ENCODE data around the gene ECE2. TPM values are rescaled to one million over a fixed set of nuclear protein-coding genes. Genes with fewer than 3 reads are reported as not detected.

The ECE2 gene
- total RNA-seq, 2 experiments from 2014 or later = not detected

DNA sequence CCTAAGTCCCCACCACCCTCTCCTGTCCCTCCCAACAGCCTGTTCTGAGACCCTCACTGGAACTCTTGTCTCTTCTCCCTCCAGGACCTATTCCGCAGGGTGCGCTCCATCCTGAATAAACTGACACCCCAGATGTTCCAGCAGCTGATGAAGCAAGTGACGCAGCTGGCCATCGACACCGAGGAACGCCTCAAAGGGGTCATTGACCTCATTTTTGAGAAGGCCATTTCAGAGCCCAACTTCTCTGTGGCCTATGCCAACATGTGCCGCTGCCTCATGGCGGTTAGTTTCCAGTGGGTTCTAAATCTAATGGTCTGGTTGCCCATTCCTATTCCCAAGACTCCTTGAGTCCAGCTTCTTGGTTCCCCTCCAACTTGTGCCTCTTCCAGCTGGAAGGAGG is 47.9 kb downstream of the ECE2 start:
- Histone ChIP-seq H3K4me1 (ENCODE audit: insufficient read depth, low read length, poor library complexity, severe bottlenecking) (no peaks in the 10 kb centered on the region), H2AFZ (ENCODE audit: low read length) (no peak overlapping the region), H3K9me2 (ENCODE audit: insufficient read depth, low read length) (no peaks in the 10 kb centered on the region), H3K4me2 (ENCODE audit: low read length) (no peak overlapping the region), H4K20me1 (ENCODE audit: insufficient read depth, low read length) (peaks cover 9% of the 10 kb centered on the region; the same call in 1 of the 2 replicates), H3K79me2 (ENCODE audit: insufficient read depth, low read depth, low read length) (peaks cover 10% of the 10 kb centered on the region), H3K4me3 (ENCODE audit: low read depth, low read length, poor library complexity, severe bottlenecking) (no peak overlapping the region), H3K36me3 (ENCODE audit: insufficient read depth, low read length) (peaks cover 100% of the 10 kb centered on the region), H3K27ac (ENCODE audit: low read depth, low read length, poor library complexity, severe bottlenecking) (no peak overlapping the region), H3K9me3 (ENCODE audit: low read length) (no peaks in the 10 kb centered on the region)
- CTCF ChIA-PET (ENCODE audit: unreplicated experiment) = no interaction called here
- no peak for DNase-seq (ENCODE audit: low spot score)
- intact Hi-C loops (cut with micrococcal nuclease; ENCODE audit: unreplicated experiment) = no loop called here
- no TSS peak for BruUV-seq (replicated peaks)
- TF ChIP-seq, protein P1, sequence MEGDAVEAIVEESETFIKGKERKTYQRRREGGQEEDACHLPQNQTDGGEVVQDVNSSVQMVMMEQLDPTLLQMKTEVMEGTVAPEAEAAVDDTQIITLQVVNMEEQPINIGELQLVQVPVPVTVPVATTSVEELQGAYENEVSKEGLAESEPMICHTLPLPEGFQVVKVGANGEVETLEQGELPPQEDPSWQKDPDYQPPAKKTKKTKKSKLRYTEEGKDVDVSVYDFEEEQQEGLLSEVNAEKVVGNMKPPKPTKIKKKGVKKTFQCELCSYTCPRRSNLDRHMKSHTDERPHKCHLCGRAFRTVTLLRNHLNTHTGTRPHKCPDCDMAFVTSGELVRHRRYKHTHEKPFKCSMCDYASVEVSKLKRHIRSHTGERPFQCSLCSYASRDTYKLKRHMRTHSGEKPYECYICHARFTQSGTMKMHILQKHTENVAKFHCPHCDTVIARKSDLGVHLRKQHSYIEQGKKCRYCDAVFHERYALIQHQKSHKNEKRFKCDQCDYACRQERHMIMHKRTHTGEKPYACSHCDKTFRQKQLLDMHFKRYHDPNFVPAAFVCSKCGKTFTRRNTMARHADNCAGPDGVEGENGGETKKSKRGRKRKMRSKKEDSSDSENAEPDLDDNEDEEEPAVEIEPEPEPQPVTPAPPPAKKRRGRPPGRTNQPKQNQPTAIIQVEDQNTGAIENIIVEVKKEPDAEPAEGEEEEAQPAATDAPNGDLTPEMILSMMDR (conservative IDR thresholded peaks at IDR 0.05; ENCODE audit: low read length) = no peak
- TF ChIP-seq EZH2phosphoT487 (IDR thresholded peaks at IDR 0.05; ENCODE audit: borderline replicate concordance, low read depth, low read length) = no peak
- POLR2A ChIA-PET = no interaction called here

DNA sequence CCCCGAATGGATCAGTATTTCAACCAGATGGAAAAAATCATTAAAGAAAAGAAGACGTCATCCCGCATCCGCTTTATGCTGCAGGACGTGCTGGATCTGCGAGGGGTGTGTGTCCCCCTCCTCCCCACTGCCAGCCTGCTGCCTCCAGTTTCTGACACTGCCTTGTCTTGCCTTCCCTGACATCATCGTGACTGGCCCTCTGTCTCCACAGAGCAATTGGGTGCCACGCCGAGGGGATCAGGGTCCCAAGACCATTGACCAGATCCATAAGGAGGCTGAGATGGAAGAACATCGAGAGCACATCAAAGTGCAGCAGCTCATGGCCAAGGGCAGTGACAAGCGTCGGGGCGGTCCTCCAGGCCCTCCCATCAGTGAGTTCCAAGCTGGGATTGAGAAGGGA is 49.4 kb downstream of the ECE2 start:
- no peak for DNase-seq (ENCODE audit: low spot score)
- H4K20me1 ChIP-seq (ENCODE audit: insufficient read depth, low read length) = peaks cover 9% of the 10 kb centered on the region; the same call in 1 of the 2 replicates
- ChIA-PET POLR2A (no interaction called here), CTCF (ENCODE audit: unreplicated experiment) (interaction anchor here (0.7 kb wide), 1 partner anchor 10 kb away, joined by 3 read pairs; no protein-coding TSS in a partner anchor)
- BruUV-seq (replicated peaks) = no TSS peak
- intact Hi-C loops (cut with micrococcal nuclease; ENCODE audit: unreplicated experiment) = no loop called here
- TF ChIP-seq, protein P1 (conservative IDR thresholded peaks at IDR 0.05; ENCODE audit: low read length) = no peak
- no peaks in the 10 kb centered on the region for H3K4me1 ChIP-seq (ENCODE audit: insufficient read depth, low read length, poor library complexity, severe bottlenecking)
- no peaks in the 10 kb centered on the region for H3K79me2 ChIP-seq (ENCODE audit: insufficient read depth, low read depth, low read length)
- H3K4me3 ChIP-seq (ENCODE audit: low read depth, low read length, poor library complexity, severe bottlenecking) = no peak overlapping the region
- no peak overlapping the region for H3K4me2 ChIP-seq (ENCODE audit: low read length)
- H2AFZ ChIP-seq (ENCODE audit: low read length) = no peak overlapping the region
- no peak overlapping the region for H3K27ac ChIP-seq (ENCODE audit: low read depth, low read length, poor library complexity, severe bottlenecking)
- H3K9me3 ChIP-seq (ENCODE audit: low read length) = no peaks in the 10 kb centered on the region
- H3K9me2 ChIP-seq (ENCODE audit: insufficient read depth, low read length) = no peaks in the 10 kb centered on the region
- peaks cover 100% of the 10 kb centered on the region for H3K36me3 ChIP-seq (ENCODE audit: insufficient read depth, low read length)

DNA sequence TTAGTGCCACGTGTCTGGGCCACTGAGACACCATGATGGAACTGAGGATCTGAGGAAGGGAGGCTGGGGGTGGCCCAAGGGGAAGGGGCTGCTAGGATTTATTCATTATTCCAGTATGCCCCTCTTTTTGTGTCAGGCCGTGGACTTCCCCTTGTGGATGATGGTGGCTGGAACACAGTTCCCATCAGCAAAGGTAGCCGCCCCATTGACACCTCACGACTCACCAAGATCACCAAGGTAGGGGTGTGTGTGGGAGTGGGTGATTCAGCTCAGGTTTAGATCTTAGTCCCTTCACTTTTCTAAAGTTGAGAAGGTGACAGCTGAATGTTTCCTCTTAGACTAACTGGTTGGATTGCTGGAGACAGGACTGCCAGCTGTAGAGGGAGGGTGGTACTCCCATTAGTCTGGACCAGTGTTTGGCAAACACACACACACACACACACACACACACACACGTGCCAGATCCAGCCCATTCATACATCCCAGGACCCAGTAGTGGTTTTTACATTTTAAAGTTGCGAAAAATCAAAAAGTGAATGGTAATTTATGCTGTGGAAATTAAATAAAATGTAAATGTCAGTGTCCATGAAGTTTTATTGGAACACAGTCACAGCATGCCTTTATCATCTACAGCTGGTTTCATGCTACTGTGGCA is 50.0 kb downstream of the ECE2 start:
- Histone ChIP-seq H2AFZ (ENCODE audit: low read length) (no peak overlapping the region), H3K36me3 (ENCODE audit: insufficient read depth, low read length) (peaks cover 98% of the 10 kb centered on the region), H4K20me1 (ENCODE audit: insufficient read depth, low read length) (peaks cover 5% of the 10 kb centered on the region; the same call in 1 of the 2 replicates), H3K9me2 (ENCODE audit: insufficient read depth, low read length) (no peaks in the 10 kb centered on the region), H3K79me2 (ENCODE audit: insufficient read depth, low read depth, low read length) (no peaks in the 10 kb centered on the region), H3K27ac (ENCODE audit: low read depth, low read length, poor library complexity, severe bottlenecking) (no peak overlapping the region), H3K4me3 (ENCODE audit: low read depth, low read length, poor library complexity, severe bottlenecking) (no peak overlapping the region), H3K4me1 (ENCODE audit: insufficient read depth, low read length, poor library complexity, severe bottlenecking) (no peaks in the 10 kb centered on the region), H3K9me3 (ENCODE audit: low read length) (no peaks in the 10 kb centered on the region), H3K4me2 (ENCODE audit: low read length) (no peak overlapping the region)
- DNase-seq (ENCODE audit: low spot score) = no peak
- intact Hi-C loops (cut with micrococcal nuclease; ENCODE audit: unreplicated experiment) = no loop called here
- TF ChIP-seq, protein P1 (conservative IDR thresholded peaks at IDR 0.05; ENCODE audit: low read length) = no peak
- TF ChIP-seq EZH2phosphoT487 (IDR thresholded peaks at IDR 0.05; ENCODE audit: borderline replicate concordance, low read depth, low read length) = no peak
- CTCF ChIA-PET (ENCODE audit: unreplicated experiment) = interaction anchor here (0.7 kb wide), 1 partner anchor 10 kb away, joined by 3 read pairs; no protein-coding TSS in a partner anchor
- POLR2A ChIA-PET = no interaction called here
- no TSS peak for BruUV-seq (replicated peaks)

Data from OCI-LY7 (cell line).